ENCODE measurements around the gene KCNA5. TPM values are rescaled to one million over a fixed set of nuclear protein-coding genes. Genes with fewer than 3 reads are reported as not detected.
A peak's percentile ranks its signal among the peaks of the same experiment; 100 is the strongest.

KCNA5 gene
- total RNA-seq, 4 donors from 2014 or later: 0.51 to 4.8 (median 2.7) TPM; not detected in 1

DNA sequence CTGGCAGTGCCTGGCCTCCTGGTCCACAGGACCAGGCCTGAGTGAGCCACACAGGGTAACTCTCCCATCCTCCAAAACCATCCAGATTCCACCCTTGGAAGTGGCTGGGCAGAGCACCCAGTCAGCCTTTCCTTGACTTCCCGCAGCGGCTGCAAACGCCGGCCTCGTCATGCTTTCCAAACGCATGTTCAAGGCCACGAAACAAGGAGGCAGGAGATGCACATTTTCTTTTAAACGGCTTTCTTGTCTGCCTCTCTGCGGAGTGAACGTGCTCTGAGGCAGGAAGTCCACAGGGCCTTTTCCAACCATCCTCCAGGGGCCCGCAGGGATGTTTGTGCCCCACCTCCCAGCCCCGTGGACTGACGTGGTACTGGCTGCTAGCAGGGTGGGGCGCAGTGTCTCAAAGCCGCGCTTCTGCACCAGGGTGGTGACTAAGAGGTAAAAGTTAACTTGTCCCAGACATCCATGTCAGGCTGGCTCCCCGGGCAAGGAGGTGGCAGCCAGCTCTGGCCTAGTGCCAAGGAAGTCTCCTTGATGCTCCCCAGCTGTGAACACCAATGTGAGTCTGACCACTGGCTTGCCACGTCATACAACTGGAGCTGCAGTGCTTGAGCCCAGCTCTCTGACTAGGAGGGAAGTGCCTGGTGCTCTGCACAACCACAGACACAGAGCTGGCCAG is 45.0 kb downstream of the KCNA5 start:
- no peaks in the 10 kb centered on the region for H3K36me3 ChIP-seq
- H3K27me3 ChIP-seq: no peaks in the 10 kb centered on the region
- H3K27ac ChIP-seq: no peak overlapping the region
- no peaks in the 10 kb centered on the region for H3K9me3 ChIP-seq
- no peak overlapping the region for H3K4me3 ChIP-seq
- DNase-seq: peak in 1 of 2 donors; percentile 14
- intact Hi-C loops (cut with DNase I; ENCODE audit: low total_unique reads): no loop called here
- H3K4me1 ChIP-seq: no peaks in the 10 kb centered on the region
- TF ChIP-seq POLR2A (IDR thresholded peaks at IDR 0.05): no peak
- no peak for TF ChIP-seq CTCF (IDR thresholded peaks at IDR 0.05)

- TF ChIP-seq POLR2A (IDR thresholded peaks at IDR 0.05) (no peak), CTCF (IDR thresholded peaks at IDR 0.05) (no peak)
- intact Hi-C loops (cut with DNase I; ENCODE audit: low total_unique reads): no loop called here
- Histone ChIP-seq H3K4me1 (no peaks in the 10 kb centered on the region), H3K36me3 (no peaks in the 10 kb centered on the region), H3K27ac (no peak overlapping the region), H3K4me3 (no peak overlapping the region), H3K9me3 (no peaks in the 10 kb centered on the region), H3K27me3 (no peaks in the 10 kb centered on the region)
- no peak for DNase-seq
These were observed 50.9 kb downstream of the KCNA5 start for GRCh38 chr12:5094551-5094950.

DNA sequence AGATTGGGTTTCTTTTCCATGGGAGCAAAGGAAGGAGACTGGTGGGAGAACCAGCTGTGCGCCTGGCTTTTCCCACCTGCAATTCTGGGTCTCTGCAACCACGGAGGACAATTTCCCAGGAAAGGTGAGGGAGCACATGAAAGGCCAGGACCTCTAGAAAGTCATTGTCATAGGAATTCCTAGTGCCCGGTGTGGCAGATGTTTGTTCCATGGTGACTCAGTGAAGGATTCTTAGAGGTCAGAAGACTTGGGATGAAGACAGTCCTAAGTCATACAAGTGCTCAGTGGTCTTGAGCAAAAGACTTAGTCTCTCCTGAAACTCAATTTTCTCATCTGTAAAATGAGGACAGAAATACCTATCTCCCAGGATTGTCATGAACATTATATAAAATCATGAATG is 51.3 kb downstream of the KCNA5 start:
- TF ChIP-seq POLR2A (IDR thresholded peaks at IDR 0.05) (no peak), CTCF (IDR thresholded peaks at IDR 0.05) (no peak)
- Histone ChIP-seq H3K4me3 (no peak overlapping the region), H3K27me3 (no peaks in the 10 kb centered on the region), H3K27ac (no peak overlapping the region), H3K4me1 (no peaks in the 10 kb centered on the region), H3K9me3 (no peaks in the 10 kb centered on the region), H3K36me3 (no peaks in the 10 kb centered on the region)
- intact Hi-C loops (cut with DNase I; ENCODE audit: low total_unique reads): no loop called here
- DNase-seq: no peak

Other genes starting within 250 kb of the KCNA5 start
- gene KCNA1, start 134.0 kb upstream of the KCNA5 start, total RNA-seq: 1 to 10 TPM in 1 of 4 donors, under 1 TPM in 2, not detected in 1; under 0.01 to 2.4 (median 0.61) TPM

Data from uterus (tissue), 4 donors.